HG03066 (cell line): Measurements from ENCODE around the gene STS.
"Not testable (repeated sequence)": the region's sequence is repeated elsewhere in the genome, so short reads cannot be mapped to it uniquely, and the experiment has no call there.

Source experiments
- ATAC-seq: cut with Tn5 transposase; IDR thresholded peaks from one replicate; pipeline ENCODE4 v1.9.1; 2021; ENCODE audit warnings: low read depth; ENCODE audit not compliant: unreplicated experiment

Gene STS

GRCh38 chrX:7170898-7171297 is 23.4 kb downstream of the STS start:
- ATAC-seq: no peak

DNA sequence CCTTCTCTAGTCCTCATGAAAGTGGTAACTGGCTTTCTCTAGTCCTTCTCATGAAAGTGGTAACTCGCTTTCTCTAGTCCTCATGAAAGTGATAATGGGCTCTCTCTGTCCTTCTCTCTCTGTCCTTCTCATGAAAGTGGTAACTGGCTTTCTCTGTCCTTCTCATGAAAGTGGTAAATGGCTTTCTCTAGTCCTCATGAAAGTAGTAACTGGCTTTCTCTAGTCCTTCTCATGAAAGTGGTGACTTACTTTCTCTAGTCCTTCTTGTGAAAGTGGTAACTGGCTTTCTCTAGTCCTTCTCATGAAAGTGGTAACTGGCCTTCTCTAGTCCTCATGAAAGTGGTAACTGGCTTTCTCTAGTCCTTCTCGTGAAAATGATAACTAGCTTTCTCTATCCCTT is 31.3 kb downstream of the STS start:
- not testable (repeated sequence) for ATAC-seq

DNA sequence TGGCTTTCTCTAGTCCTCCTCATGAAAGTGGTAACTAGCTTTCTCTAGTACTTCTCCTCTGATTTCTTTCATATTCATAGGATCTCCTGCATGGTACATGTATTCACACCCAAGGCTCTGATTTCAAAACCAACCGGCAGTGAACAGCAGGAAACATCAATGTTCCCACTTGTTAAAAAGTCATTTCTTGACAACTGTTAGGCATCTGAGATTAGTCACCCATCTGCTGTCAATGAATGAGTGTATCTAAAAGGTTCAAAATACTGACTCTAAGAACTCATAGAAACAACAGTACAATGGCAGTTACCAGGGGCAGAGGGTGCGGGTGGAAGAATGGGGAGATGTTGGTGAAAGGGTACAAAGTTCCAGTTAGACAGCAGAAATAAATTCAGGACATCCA is 31.9 kb downstream of the STS start:
- ATAC-seq: no peak

DNA sequence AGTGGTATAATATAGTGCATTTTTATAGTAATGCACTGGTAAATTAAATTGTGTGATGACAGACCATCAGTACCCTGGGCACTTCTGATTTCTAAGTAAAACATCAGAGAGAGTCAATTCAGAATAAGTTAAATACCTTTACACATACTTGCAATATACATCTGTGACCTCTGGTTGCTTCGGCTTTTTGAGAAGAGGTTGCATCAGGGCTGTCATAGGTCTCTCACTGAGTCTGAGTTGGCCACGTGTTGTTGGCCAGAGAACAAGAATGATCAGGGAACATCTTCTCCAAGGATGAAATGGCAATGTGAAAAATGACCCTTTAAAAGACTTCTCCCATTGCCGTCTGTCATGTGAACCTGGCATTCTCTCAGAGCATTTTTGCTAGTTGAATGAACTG is 37.3 kb downstream of the STS start:
- ATAC-seq: no peak

DNA sequence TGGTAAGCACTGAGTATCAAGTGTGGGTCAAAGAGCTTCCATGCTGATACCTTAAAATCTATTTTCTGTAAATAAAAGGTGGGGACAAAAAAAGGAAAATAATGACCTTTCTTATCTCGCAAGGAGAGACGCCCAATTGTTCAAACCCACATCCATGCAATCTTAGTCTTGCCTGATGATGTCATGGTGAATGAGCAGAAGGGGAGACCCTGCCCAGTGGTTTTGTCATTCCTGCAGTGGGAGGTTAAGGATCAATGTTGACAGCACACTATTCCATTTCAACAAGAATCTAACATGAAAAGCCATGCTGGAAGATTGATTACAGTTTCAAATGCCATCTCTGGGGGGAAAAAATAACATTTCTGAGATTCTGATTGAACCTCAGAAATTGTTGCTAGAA is 41.2 kb downstream of the STS start:
- ATAC-seq: no peak

GRCh38 chrX:7190157-7190556 is 42.6 kb downstream of the STS start:
- ATAC-seq: no peak

GRCh38 chrX:7191681-7192110 is 44.2 kb downstream of the STS start:
- ATAC-seq: no peak

- ATAC-seq: no peak
Observed at GRCh38 chrX:7192871-7193270, 45.4 kb downstream of the STS start.

GRCh38 chrX:7194606-7195005 is 47.1 kb downstream of the STS start:
- no peak for ATAC-seq
